Dedifferentiated amniotic fluid mesenchymal stem cell (primary cell): Measurements from ENCODE around the gene AKR1B15.
"Not testable (repeated sequence)": the region's sequence is repeated elsewhere in the genome, so short reads cannot be mapped to it uniquely, and the experiment has no call there.

Experiments used
- DNase-seq: peaks from one replicate; pipeline ENCODE4 v3.0.0-alpha.2; 2016; ENCODE audit errors: extremely low spot score

AKR1B15 gene

GRCh38 chr7:134563398-134563749, 14.5 kb downstream of the AKR1B15 start:
- not testable (repeated sequence) for DNase-seq

GRCh38 chr7:134565643-134566136, 16.8 kb downstream of the AKR1B15 start:
- peak; percentile 72 for DNase-seq

GRCh38 chr7:134567368-134567767, 18.5 kb downstream of the AKR1B15 start:
- DNase-seq, result no peak

GRCh38 chr7:134569962-134570361, 21.1 kb downstream of the AKR1B15 start:
- not testable (repeated sequence) for DNase-seq

GRCh38 chr7:134571101-134571500, 22.2 kb downstream of the AKR1B15 start:
- DNase-seq, result no peak

- no peak for DNase-seq
These were observed 23.0 kb downstream of the AKR1B15 start for GRCh38 chr7:134571746-134572461.

GRCh38 chr7:134574322-134574721, 25.4 kb downstream of the AKR1B15 start:
- DNase-seq, result no peak

- DNase-seq, result no peak
These were observed 35.4 kb downstream of the AKR1B15 start for GRCh38 chr7:134584290-134584689.

- no peak for DNase-seq
These were observed 37.0 kb downstream of the AKR1B15 start for GRCh38 chr7:134585897-134586296.

GRCh38 chr7:134587750-134588149, 38.8 kb downstream of the AKR1B15 start:
- DNase-seq, result no peak

GRCh38 chr7:134589491-134589941, 40.6 kb downstream of the AKR1B15 start:
- no peak for DNase-seq

GRCh38 chr7:134593530-134594392, 44.9 kb downstream of the AKR1B15 start:
- peak; percentile 93 for DNase-seq

- no peak for DNase-seq
These were observed 46.0 kb downstream of the AKR1B15 start for GRCh38 chr7:134594877-134595276.

- DNase-seq, result no peak
These were observed 50.5 kb downstream of the AKR1B15 start for GRCh38 chr7:134599371-134599770.

- no peak for DNase-seq
These were observed 52.5 kb downstream of the AKR1B15 start for GRCh38 chr7:134601459-134601858.

- no peak for DNase-seq
These were observed 54.1 kb downstream of the AKR1B15 start for GRCh38 chr7:134602881-134603451.

- peak; percentile 73 for DNase-seq
These were observed 57.3 kb downstream of the AKR1B15 start for GRCh38 chr7:134605978-134606923.

- DNase-seq, result no peak
These were observed 62.8 kb downstream of the AKR1B15 start for GRCh38 chr7:134611611-134612151.

GRCh38 chr7:134612197-134612596, 63.3 kb downstream of the AKR1B15 start:
- no peak for DNase-seq

GRCh38 chr7:134613623-134614347, 64.9 kb downstream of the AKR1B15 start:
- DNase-seq, result peak; percentile 95
